Uterus (tissue), 4 donors: Measurements from ENCODE around the gene ANKLE1. TPM values are rescaled to one million over a fixed set of nuclear protein-coding genes. Genes with fewer than 3 reads are reported as not detected.
"Not testable (repeated sequence)": the region's sequence is repeated elsewhere in the genome, so short reads cannot be mapped to it uniquely, and the experiment has no call there.

Experiments used
- DNase-seq, 2 donors: peaks; one replicate each; pipeline ENCODE4 v3.0.0-alpha.2; 2019 to 2020
- H3K27ac ChIP-seq, 2 donors: fragments of 200-600 bp; sonication (generic); 1 replicate in 1 of 2; 2 replicates in 1 of 2; pipeline ENCODE4 v1.5.1; 2016 to 2018
- H3K27me3 ChIP-seq, 2 donors: fragments of 200-600 bp; sonication (generic); one replicate each; pipeline ENCODE4 v1.5.1; 2018 to 2019; ENCODE audit warnings: control low read depth in 1 of 2
- H3K36me3 ChIP-seq, 2 donors: fragments of 200-600 bp; sonication (generic); one replicate each; pipeline ENCODE4 v1.5.1; 2019; ENCODE audit warnings: control low read depth in 1 of 2
- H3K4me1 ChIP-seq, 2 donors: fragments of 200-600 bp; sonication (generic); one replicate each; pipeline ENCODE4 v1.5.1; 2018 to 2019; ENCODE audit warnings: control low read depth in 1 of 2
- H3K4me3 ChIP-seq, 2 donors: fragments of 200-600 bp; sonication (generic); 1 replicate in 1 of 2; 2 replicates in 1 of 2; pipeline ENCODE4 v1.5.1; 2018 to 2019; ENCODE audit warnings: mild to moderate bottlenecking in 1 of 2
- H3K9me3 ChIP-seq, 2 donors: fragments of 200-600 bp; sonication (generic); one replicate each; pipeline ENCODE4 v1.5.1; 2019; ENCODE audit warnings: control low read depth in 1 of 2
- POLR2A ChIP-seq, 2 donors: fragments of 450-650 bp; IDR thresholded peaks; one replicate each; pipeline ENCODE4 v1.6.1; 2016; ENCODE audit warnings: antibody characterized with exemption in 2 of 2, mild to moderate bottlenecking in 1 of 2, moderate library complexity in 1 of 2
- intact Hi-C: fragments of 100-400 bp; cut with DNase I; formaldehyde crosslinking; loops from one replicate; pipeline ENCODE4 v1.15.1; 2023; ENCODE audit warnings: low total_unique reads
- total RNA-seq, 4 donors: library from RNA; depleted of rRNA in 3 of 4; stranded (reverse); fragments of >200 nt in 3 of 4; gene quantifications; one replicate each; pipeline versions ENCODE4 v1.1.0 to v1.2.4, GENCODE V29; 2014 to 2023
- TF ChIP-seq, protein P1 (sequence below), 4 experiments: fragments of 200-600 bp in 2 of 4; fragments of 450-650 bp in 2 of 4; sonication (generic) in 2 of 4; IDR thresholded peaks; one replicate each; pipeline ENCODE4 v1.5.1; 2016 to 2019; ENCODE audit warnings: antibody characterized with exemption in 4 of 4, mild to moderate bottlenecking in 2 of 4, moderate library complexity in 1 of 4
- donor health status: DM: yes; HTN: yes; CAD: no.

The ANKLE1 gene
- total RNA-seq, 4 donors from 2014 or later, result 1.6 to 2.4 TPM; not detected in 2

DNA sequence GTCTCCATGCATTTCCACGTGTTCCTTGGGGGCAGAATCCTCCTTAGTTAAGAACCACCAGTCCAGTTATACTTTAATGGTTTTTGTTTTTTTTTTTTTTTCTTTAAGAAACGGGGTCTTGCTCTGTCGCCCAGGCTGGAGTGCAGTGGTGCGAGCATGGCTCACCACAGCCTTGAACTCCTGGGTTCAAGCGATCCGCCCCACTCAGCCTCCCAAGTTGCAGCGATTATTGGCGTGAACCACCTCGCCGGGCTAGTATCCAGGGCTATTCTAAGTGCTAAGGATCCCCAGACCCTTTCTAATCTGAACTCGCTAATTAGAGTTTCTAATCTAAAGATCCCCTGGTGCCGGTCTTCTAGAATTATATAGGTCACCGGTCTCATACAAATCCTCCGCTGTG, 11.9 kb downstream of the ANKLE1 start:
- intact Hi-C loops, result no loop called here
- no peak for DNase-seq
- H3K9me3 ChIP-seq, result no peaks in the 10 kb centered on the region
- no peak overlapping the region for H3K27ac ChIP-seq
- TF ChIP-seq POLR2A (IDR thresholded peaks at IDR 0.05), result no peak
- TF ChIP-seq, protein P1, sequence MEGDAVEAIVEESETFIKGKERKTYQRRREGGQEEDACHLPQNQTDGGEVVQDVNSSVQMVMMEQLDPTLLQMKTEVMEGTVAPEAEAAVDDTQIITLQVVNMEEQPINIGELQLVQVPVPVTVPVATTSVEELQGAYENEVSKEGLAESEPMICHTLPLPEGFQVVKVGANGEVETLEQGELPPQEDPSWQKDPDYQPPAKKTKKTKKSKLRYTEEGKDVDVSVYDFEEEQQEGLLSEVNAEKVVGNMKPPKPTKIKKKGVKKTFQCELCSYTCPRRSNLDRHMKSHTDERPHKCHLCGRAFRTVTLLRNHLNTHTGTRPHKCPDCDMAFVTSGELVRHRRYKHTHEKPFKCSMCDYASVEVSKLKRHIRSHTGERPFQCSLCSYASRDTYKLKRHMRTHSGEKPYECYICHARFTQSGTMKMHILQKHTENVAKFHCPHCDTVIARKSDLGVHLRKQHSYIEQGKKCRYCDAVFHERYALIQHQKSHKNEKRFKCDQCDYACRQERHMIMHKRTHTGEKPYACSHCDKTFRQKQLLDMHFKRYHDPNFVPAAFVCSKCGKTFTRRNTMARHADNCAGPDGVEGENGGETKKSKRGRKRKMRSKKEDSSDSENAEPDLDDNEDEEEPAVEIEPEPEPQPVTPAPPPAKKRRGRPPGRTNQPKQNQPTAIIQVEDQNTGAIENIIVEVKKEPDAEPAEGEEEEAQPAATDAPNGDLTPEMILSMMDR (IDR thresholded peaks at IDR 0.05), result no peak
- H3K4me3 ChIP-seq, result no peak overlapping the region
- no peaks in the 10 kb centered on the region for H3K4me1 ChIP-seq
- no peaks in the 10 kb centered on the region for H3K27me3 ChIP-seq
- no peaks in the 10 kb centered on the region for H3K36me3 ChIP-seq

DNA sequence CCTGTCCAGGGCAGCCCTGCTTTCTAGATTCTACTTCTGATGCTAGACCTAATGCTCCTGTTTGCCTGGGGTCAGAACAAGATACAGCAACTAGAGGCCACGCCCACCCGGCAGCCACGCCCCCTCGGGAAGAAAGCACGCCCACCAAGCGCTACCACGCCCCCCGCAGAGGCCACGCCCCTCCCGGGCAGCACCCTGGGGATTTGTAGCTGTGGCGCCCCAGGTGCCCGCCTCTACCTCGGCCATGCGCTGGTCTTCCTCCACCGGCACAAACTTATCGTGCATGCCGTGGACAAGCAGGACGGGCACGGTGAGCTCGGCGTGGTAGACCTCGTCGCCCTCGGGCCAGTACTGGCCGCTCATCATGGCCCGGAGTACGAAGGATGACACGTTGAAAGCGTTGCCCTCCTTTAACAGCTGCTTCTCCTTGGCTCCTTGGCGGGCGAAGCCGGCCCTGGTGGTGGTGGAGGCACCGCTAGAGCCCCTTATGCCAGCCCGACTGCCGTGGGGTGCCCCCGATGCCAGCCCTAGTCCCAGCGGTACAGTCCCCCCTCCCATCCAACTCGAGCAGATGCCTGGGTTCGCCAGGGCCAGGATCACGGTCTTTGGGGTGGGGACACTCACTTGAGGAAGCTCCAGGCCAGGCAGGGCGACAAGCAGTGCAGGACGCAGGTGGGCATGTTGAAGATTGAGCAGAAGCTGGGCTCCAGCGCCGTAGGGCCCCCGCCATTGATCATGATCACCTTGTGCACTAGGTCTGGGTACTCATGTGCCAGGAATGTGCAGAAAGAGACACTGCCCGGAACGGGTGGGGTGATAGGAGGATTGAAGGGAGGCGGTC, 12.6 kb downstream of the ANKLE1 start:
- no peaks in the 10 kb centered on the region for H3K27me3 ChIP-seq
- H3K4me1 ChIP-seq, result no peaks in the 10 kb centered on the region
- H3K4me3 ChIP-seq, result no peak overlapping the region
- no peak overlapping the region for H3K27ac ChIP-seq
- DNase-seq, result no peak
- no peak for TF ChIP-seq POLR2A (IDR thresholded peaks at IDR 0.05)
- TF ChIP-seq, protein P1 (IDR thresholded peaks at IDR 0.05), result no peak
- intact Hi-C loops, result no loop called here
- H3K36me3 ChIP-seq, result no peaks in the 10 kb centered on the region
- H3K9me3 ChIP-seq, result no peaks in the 10 kb centered on the region

DNA sequence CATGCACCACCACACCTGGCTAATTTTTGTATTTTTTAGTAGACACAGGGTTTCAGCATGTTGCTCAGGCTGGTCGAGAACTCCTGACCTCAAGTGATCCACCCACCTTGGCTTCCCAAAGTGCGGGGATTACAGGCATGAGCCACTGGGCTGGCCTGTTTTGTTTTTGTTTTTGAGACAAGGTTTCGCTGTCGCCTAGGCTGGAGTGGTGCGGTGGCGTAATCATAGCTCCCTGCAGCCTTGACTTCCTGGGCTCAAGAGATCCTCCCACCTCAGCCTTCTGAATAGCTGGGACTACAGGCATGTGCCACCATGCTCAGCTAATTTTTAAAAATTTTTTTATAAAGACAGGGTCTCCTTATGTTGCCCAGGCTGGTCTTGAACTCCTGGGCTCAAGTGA, 13.8 kb downstream of the ANKLE1 start:
- H3K4me1 ChIP-seq, H3K4me3 ChIP-seq, H3K27me3 ChIP-seq, H3K27ac ChIP-seq, intact Hi-C loops, DNase-seq, H3K36me3 ChIP-seq, H3K9me3 ChIP-seq: not testable (repeated sequence)

DNA sequence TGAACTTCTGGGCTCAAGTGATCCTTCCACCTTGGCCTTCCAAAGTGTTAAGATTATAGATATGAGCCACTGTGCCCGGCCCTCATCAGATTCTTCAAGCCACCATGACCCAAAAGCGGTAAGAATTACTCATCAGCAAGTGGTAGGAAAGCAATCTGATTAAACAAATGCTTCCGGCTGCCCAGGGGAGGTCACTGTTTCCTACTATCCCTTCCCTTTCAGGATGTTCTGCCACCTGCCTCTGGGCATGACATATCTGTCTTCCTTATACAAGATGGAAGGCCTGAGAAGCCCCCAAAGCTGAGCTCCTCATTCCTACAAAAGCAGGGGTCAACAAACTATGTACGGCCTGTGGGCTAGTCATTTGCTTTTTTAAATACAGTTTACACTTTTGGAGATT, 14.6 kb downstream of the ANKLE1 start:
- Histone ChIP-seq H3K9me3 (no peaks in the 10 kb centered on the region), H3K4me1 (no peaks in the 10 kb centered on the region), H3K27me3 (no peaks in the 10 kb centered on the region), H3K4me3 (no peak overlapping the region), H3K36me3 (no peaks in the 10 kb centered on the region), H3K27ac (no peak overlapping the region)
- TF ChIP-seq, protein P1 (IDR thresholded peaks at IDR 0.05), result no peak
- no peak for TF ChIP-seq POLR2A (IDR thresholded peaks at IDR 0.05)
- no peak for DNase-seq
- intact Hi-C loops, result no loop called here

DNA sequence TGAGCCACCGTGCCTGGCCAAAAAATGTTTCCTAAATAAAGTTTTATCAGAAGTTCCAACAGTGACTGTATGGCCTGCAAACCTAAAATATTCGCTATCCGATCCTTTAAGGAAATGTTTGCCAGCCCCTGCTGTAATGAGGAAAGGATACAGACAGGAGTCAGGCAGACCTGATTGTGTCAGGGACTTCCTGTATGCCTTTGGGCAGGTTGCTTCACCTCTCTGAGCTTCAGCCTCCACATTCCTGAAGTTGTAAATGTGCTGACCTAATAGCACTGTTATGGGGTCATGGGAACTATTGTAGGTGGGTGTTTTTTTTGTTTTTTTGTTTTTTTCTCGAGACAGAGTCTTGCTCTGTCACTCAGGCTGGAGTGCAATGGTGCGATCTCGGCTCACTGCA, 15.3 kb downstream of the ANKLE1 start:
- Histone ChIP-seq H3K4me1 (no peaks in the 10 kb centered on the region), H3K9me3 (no peaks in the 10 kb centered on the region), H3K27ac (no peak overlapping the region), H3K27me3 (no peaks in the 10 kb centered on the region), H3K36me3 (no peaks in the 10 kb centered on the region), H3K4me3 (no peak overlapping the region)
- intact Hi-C loops, result no loop called here
- TF ChIP-seq, protein P1 (IDR thresholded peaks at IDR 0.05), result no peak
- TF ChIP-seq POLR2A (IDR thresholded peaks at IDR 0.05), result no peak
- no peak for DNase-seq
